T-helper 1 cell treated with Interleukin-12 subunit alpha and Interleukin-12 subunit beta and Interleukin-4 antibody, amounts not matched to agents 30 μg/mL and 1 μg/mL, for 36 hours (primary cell): ENCODE measurements around the gene DOCK4.

Experiments used
- H3K27ac Mint-ChIP-seq: one replicate; pipeline ENCODE4 v1.8.0; 2021; ENCODE audit warnings: mild to moderate bottlenecking, mixed read lengths
- H3K27me3 Mint-ChIP-seq: one replicate; pipeline ENCODE4 v1.8.0; 2021; ENCODE audit warnings: low read depth, mixed read lengths
- H3K36me3 Mint-ChIP-seq: one replicate; pipeline ENCODE4 v1.8.0; 2021; ENCODE audit warnings: low read depth, mixed read lengths
- H3K4me1 Mint-ChIP-seq: one replicate; pipeline ENCODE4 v1.8.0; 2021; ENCODE audit warnings: low read depth, mixed read lengths
- H3K4me3 Mint-ChIP-seq: one replicate; pipeline ENCODE4 v1.8.0; 2021; ENCODE audit warnings: mild to moderate bottlenecking, moderate library complexity, mixed read lengths
- H3K9me3 Mint-ChIP-seq: one replicate; pipeline ENCODE4 v1.8.0; 2021; ENCODE audit warnings: mixed read lengths

DOCK4 gene

GRCh38 chr7:111892588-111892987 is 313.6 kb downstream of the DOCK4 start:
- H3K4me1 Mint-ChIP-seq: no peaks in the 10 kb centered on the region
- H3K4me3 Mint-ChIP-seq: no peak overlapping the region
- no peaks in the 10 kb centered on the region for H3K27me3 Mint-ChIP-seq
- H3K27ac Mint-ChIP-seq: no peak overlapping the region
- no peaks in the 10 kb centered on the region for H3K9me3 Mint-ChIP-seq
- no peaks in the 10 kb centered on the region for H3K36me3 Mint-ChIP-seq

- Mint-ChIP-seq H3K27me3 (no peaks in the 10 kb centered on the region), H3K4me3 (no peak overlapping the region), H3K9me3 (no peaks in the 10 kb centered on the region), H3K4me1 (no peaks in the 10 kb centered on the region), H3K36me3 (no peaks in the 10 kb centered on the region), H3K27ac (no peak overlapping the region)
Observed at GRCh38 chr7:111887734-111888133, 318.5 kb downstream of the DOCK4 start.

GRCh38 chr7:111886233-111886632 is 320.0 kb downstream of the DOCK4 start:
- Mint-ChIP-seq H3K27ac (no peak overlapping the region), H3K36me3 (no peaks in the 10 kb centered on the region), H3K4me1 (no peaks in the 10 kb centered on the region), H3K4me3 (no peak overlapping the region), H3K27me3 (no peaks in the 10 kb centered on the region), H3K9me3 (no peaks in the 10 kb centered on the region)

GRCh38 chr7:111883241-111883640 is 323.0 kb downstream of the DOCK4 start:
- H3K4me1 Mint-ChIP-seq: no peaks in the 10 kb centered on the region
- no peak overlapping the region for H3K27ac Mint-ChIP-seq
- no peaks in the 10 kb centered on the region for H3K27me3 Mint-ChIP-seq
- no peaks in the 10 kb centered on the region for H3K36me3 Mint-ChIP-seq
- H3K4me3 Mint-ChIP-seq: no peak overlapping the region
- H3K9me3 Mint-ChIP-seq: no peaks in the 10 kb centered on the region

- Mint-ChIP-seq H3K4me3 (no peak overlapping the region), H3K27ac (no peak overlapping the region), H3K36me3 (no peaks in the 10 kb centered on the region)
Observed at GRCh38 chr7:111878785-111879184, 327.4 kb downstream of the DOCK4 start.

GRCh38 chr7:111877931-111878330 is 328.3 kb downstream of the DOCK4 start:
- Mint-ChIP-seq H3K4me1 (no peaks in the 10 kb centered on the region), H3K27ac (no peak overlapping the region), H3K9me3 (no peaks in the 10 kb centered on the region), H3K4me3 (no peak overlapping the region), H3K36me3 (no peaks in the 10 kb centered on the region), H3K27me3 (peaks cover 2% of the 10 kb centered on the region)

More at GRCh38 chr7:111878785-111879184, 327.4 kb downstream of the DOCK4 start:
- H3K27me3 Mint-ChIP-seq: peaks cover 2% of the 10 kb centered on the region
- no peaks in the 10 kb centered on the region for H3K9me3 Mint-ChIP-seq
- no peaks in the 10 kb centered on the region for H3K4me1 Mint-ChIP-seq

- H3K4me3 Mint-ChIP-seq: no peak overlapping the region
- peaks cover 2% of the 10 kb centered on the region for H3K27me3 Mint-ChIP-seq
- no peak overlapping the region for H3K27ac Mint-ChIP-seq
- H3K4me1 Mint-ChIP-seq: no peaks in the 10 kb centered on the region
- no peaks in the 10 kb centered on the region for H3K9me3 Mint-ChIP-seq
- H3K36me3 Mint-ChIP-seq: no peaks in the 10 kb centered on the region
Observed at GRCh38 chr7:111873963-111874690, 332.1 kb downstream of the DOCK4 start.

- H3K36me3 Mint-ChIP-seq: no peaks in the 10 kb centered on the region
- H3K27me3 Mint-ChIP-seq: peaks cover 2% of the 10 kb centered on the region
- H3K4me1 Mint-ChIP-seq: no peaks in the 10 kb centered on the region
- no peaks in the 10 kb centered on the region for H3K9me3 Mint-ChIP-seq
- H3K4me3 Mint-ChIP-seq: no peak overlapping the region
- H3K27ac Mint-ChIP-seq: no peak overlapping the region
Observed at GRCh38 chr7:111873326-111873646, 332.9 kb downstream of the DOCK4 start.

GRCh38 chr7:111872450-111873325 is 333.5 kb downstream of the DOCK4 start:
- Mint-ChIP-seq H3K36me3 (no peaks in the 10 kb centered on the region), H3K27me3 (peaks cover 2% of the 10 kb centered on the region), H3K4me1 (no peaks in the 10 kb centered on the region), H3K4me3 (no peak overlapping the region), H3K9me3 (no peaks in the 10 kb centered on the region), H3K27ac (no peak overlapping the region)

GRCh38 chr7:111871283-111871682 is 334.9 kb downstream of the DOCK4 start:
- Mint-ChIP-seq H3K27ac (no peak overlapping the region), H3K4me1 (no peaks in the 10 kb centered on the region), H3K9me3 (no peaks in the 10 kb centered on the region), H3K27me3 (no peaks in the 10 kb centered on the region), H3K36me3 (no peaks in the 10 kb centered on the region), H3K4me3 (no peak overlapping the region)

- no peaks in the 10 kb centered on the region for H3K27me3 Mint-ChIP-seq
- no peak overlapping the region for H3K27ac Mint-ChIP-seq
- H3K4me1 Mint-ChIP-seq: no peaks in the 10 kb centered on the region
- H3K36me3 Mint-ChIP-seq: no peaks in the 10 kb centered on the region
- no peak overlapping the region for H3K4me3 Mint-ChIP-seq
- H3K9me3 Mint-ChIP-seq: no peaks in the 10 kb centered on the region
Observed at GRCh38 chr7:111869280-111869679, 336.9 kb downstream of the DOCK4 start.

- H3K36me3 Mint-ChIP-seq: no peaks in the 10 kb centered on the region
- no peak overlapping the region for H3K4me3 Mint-ChIP-seq
- H3K4me1 Mint-ChIP-seq: no peaks in the 10 kb centered on the region
- H3K27ac Mint-ChIP-seq: no peak overlapping the region
- no peaks in the 10 kb centered on the region for H3K9me3 Mint-ChIP-seq
- no peaks in the 10 kb centered on the region for H3K27me3 Mint-ChIP-seq
Observed at GRCh38 chr7:111867348-111867931, 338.8 kb downstream of the DOCK4 start.

- no peaks in the 10 kb centered on the region for H3K36me3 Mint-ChIP-seq
- H3K4me1 Mint-ChIP-seq: no peaks in the 10 kb centered on the region
- no peak overlapping the region for H3K27ac Mint-ChIP-seq
- no peaks in the 10 kb centered on the region for H3K27me3 Mint-ChIP-seq
- H3K9me3 Mint-ChIP-seq: no peaks in the 10 kb centered on the region
- no peak overlapping the region for H3K4me3 Mint-ChIP-seq
Observed at GRCh38 chr7:111866787-111867186, 339.4 kb downstream of the DOCK4 start.

- Mint-ChIP-seq H3K9me3 (no peaks in the 10 kb centered on the region), H3K36me3 (no peaks in the 10 kb centered on the region), H3K4me3 (no peak overlapping the region), H3K27ac (no peak overlapping the region), H3K4me1 (peaks cover 2% of the 10 kb centered on the region), H3K27me3 (no peaks in the 10 kb centered on the region)
Observed at GRCh38 chr7:111865430-111865829, 340.8 kb downstream of the DOCK4 start.
